Inflammatory macrophage treated with lipopolysaccharide for 4 hours (primary cell): ENCODE measurements around the gene ZP1.
A peak's percentile ranks its signal among the peaks of the same experiment; 100 is the strongest.
"Not testable (repeated sequence)": the region's sequence is repeated elsewhere in the genome, so short reads cannot be mapped to it uniquely, and the experiment has no call there.

Experiments
- DNase-seq: peaks from one replicate; pipeline ENCODE4 v3.0.0-alpha.2; 2020

The ZP1 gene

GRCh38 chr11:60878245-60879101 lies 11.1 kb downstream of the ZP1 start:
- DNase-seq, result no peak

- no peak for DNase-seq
These were observed 11.8 kb downstream of the ZP1 start for GRCh38 chr11:60879104-60879503.

- DNase-seq, result no peak
These were observed 12.7 kb downstream of the ZP1 start for GRCh38 chr11:60879971-60880588.

GRCh38 chr11:60880643-60881282 lies 13.4 kb downstream of the ZP1 start:
- no peak for DNase-seq

- DNase-seq, result peak; percentile 57
These were observed 20.2 kb downstream of the ZP1 start for GRCh38 chr11:60887556-60887955.

- no peak for DNase-seq
These were observed 22.5 kb downstream of the ZP1 start for GRCh38 chr11:60889869-60890311.

GRCh38 chr11:60890696-60891095 lies 23.4 kb downstream of the ZP1 start:
- DNase-seq, result no peak

GRCh38 chr11:60891103-60891741 lies 23.9 kb downstream of the ZP1 start:
- DNase-seq, result no peak

- peak; percentile 44 for DNase-seq
These were observed 28.3 kb downstream of the ZP1 start for GRCh38 chr11:60895687-60896086.

- DNase-seq, result no peak
These were observed 30.2 kb downstream of the ZP1 start for GRCh38 chr11:60897496-60897895.

GRCh38 chr11:60899046-60899936 lies 31.9 kb downstream of the ZP1 start:
- DNase-seq, result peak; percentile 67

- DNase-seq, result no peak
These were observed 32.6 kb downstream of the ZP1 start for GRCh38 chr11:60899977-60900376.

GRCh38 chr11:60900673-60901404 lies 33.5 kb downstream of the ZP1 start:
- DNase-seq, result no peak

GRCh38 chr11:60902625-60903024 lies 35.3 kb downstream of the ZP1 start:
- DNase-seq, result no peak

- no peak for DNase-seq
These were observed 37.7 kb downstream of the ZP1 start for GRCh38 chr11:60905047-60905446.

GRCh38 chr11:60905551-60906113 lies 38.3 kb downstream of the ZP1 start:
- no peak for DNase-seq

GRCh38 chr11:60906132-60906972 lies 39.0 kb downstream of the ZP1 start, which contains the start of gene PRPF19:
PRPF19 (minus strand) TSS chr11:60906585; CDS start chr11:60906382, 203 bp downstream.
- peak; percentile 98 for DNase-seq

GRCh38 chr11:60908803-60909202 lies 41.5 kb downstream of the ZP1 start:
- DNase-seq, result no peak

- DNase-seq, result not testable (repeated sequence)
These were observed 42.4 kb downstream of the ZP1 start for GRCh38 chr11:60909680-60910280.

GRCh38 chr11:60910281-60910687 lies 42.9 kb downstream of the ZP1 start:
- DNase-seq, result peak; percentile 84
